ENCODE results near the gene THSD4.

DNA sequence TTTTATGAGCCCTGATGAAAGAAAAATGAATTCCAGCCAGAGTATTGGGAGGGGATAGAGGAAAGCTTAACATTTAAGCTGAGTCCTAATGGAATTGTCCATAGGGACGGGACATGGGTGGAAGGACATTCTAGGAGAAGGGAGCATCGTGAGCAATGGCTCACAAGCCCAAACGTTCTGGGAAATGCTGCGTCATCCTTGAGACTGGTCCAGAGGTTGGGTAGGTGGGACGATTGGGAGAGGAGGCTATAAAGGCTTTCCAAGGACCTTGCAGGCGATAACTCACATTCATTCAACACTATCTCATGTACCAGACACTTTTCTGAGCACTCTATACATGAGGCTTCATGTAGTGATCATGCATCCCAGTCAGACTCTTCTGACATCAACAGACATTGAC is 237.5 kb downstream of the THSD4 start:
- TF ChIP-seq, protein P1, sequence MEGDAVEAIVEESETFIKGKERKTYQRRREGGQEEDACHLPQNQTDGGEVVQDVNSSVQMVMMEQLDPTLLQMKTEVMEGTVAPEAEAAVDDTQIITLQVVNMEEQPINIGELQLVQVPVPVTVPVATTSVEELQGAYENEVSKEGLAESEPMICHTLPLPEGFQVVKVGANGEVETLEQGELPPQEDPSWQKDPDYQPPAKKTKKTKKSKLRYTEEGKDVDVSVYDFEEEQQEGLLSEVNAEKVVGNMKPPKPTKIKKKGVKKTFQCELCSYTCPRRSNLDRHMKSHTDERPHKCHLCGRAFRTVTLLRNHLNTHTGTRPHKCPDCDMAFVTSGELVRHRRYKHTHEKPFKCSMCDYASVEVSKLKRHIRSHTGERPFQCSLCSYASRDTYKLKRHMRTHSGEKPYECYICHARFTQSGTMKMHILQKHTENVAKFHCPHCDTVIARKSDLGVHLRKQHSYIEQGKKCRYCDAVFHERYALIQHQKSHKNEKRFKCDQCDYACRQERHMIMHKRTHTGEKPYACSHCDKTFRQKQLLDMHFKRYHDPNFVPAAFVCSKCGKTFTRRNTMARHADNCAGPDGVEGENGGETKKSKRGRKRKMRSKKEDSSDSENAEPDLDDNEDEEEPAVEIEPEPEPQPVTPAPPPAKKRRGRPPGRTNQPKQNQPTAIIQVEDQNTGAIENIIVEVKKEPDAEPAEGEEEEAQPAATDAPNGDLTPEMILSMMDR (IDR thresholded peaks at IDR 0.05): no peak
- no peak for TF ChIP-seq JUN (IDR thresholded peaks at IDR 0.05)
- TF ChIP-seq, protein P2, sequence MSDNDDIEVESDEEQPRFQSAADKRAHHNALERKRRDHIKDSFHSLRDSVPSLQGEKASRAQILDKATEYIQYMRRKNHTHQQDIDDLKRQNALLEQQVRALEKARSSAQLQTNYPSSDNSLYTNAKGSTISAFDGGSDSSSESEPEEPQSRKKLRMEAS (IDR thresholded peaks at IDR 0.05): no peak
- no peak for TF ChIP-seq POLR2A (IDR thresholded peaks at IDR 0.05; ENCODE audit: low read length)
- TF ChIP-seq, protein P3, sequence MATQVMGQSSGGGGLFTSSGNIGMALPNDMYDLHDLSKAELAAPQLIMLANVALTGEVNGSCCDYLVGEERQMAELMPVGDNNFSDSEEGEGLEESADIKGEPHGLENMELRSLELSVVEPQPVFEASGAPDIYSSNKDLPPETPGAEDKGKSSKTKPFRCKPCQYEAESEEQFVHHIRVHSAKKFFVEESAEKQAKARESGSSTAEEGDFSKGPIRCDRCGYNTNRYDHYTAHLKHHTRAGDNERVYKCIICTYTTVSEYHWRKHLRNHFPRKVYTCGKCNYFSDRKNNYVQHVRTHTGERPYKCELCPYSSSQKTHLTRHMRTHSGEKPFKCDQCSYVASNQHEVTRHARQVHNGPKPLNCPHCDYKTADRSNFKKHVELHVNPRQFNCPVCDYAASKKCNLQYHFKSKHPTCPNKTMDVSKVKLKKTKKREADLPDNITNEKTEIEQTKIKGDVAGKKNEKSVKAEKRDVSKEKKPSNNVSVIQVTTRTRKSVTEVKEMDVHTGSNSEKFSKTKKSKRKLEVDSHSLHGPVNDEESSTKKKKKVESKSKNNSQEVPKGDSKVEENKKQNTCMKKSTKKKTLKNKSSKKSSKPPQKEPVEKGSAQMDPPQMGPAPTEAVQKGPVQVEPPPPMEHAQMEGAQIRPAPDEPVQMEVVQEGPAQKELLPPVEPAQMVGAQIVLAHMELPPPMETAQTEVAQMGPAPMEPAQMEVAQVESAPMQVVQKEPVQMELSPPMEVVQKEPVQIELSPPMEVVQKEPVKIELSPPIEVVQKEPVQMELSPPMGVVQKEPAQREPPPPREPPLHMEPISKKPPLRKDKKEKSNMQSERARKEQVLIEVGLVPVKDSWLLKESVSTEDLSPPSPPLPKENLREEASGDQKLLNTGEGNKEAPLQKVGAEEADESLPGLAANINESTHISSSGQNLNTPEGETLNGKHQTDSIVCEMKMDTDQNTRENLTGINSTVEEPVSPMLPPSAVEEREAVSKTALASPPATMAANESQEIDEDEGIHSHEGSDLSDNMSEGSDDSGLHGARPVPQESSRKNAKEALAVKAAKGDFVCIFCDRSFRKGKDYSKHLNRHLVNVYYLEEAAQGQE (IDR thresholded peaks at IDR 0.05): no peak
- no peak for TF ChIP-seq CBX8 (IDR thresholded peaks at IDR 0.05)
- TF ChIP-seq NPAS2 (CRISPR knock-in tag; IDR thresholded peaks at IDR 0.05; ENCODE audit: borderline replicate concordance): no peak
- TF ChIP-seq POLR2AphosphoS2 (conservative IDR thresholded peaks at IDR 0.05; ENCODE audit: low read length): no peak
- no peak for TF ChIP-seq EP300 (IDR thresholded peaks at IDR 0.05)
- TF ChIP-seq, protein P4, sequence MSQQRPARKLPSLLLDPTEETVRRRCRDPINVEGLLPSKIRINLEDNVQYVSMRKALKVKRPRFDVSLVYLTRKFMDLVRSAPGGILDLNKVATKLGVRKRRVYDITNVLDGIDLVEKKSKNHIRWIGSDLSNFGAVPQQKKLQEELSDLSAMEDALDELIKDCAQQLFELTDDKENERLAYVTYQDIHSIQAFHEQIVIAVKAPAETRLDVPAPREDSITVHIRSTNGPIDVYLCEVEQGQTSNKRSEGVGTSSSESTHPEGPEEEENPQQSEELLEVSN (IDR thresholded peaks at IDR 0.05; ENCODE audit: borderline replicate concordance, low read depth): no peak
- TF ChIP-seq, protein P5, sequence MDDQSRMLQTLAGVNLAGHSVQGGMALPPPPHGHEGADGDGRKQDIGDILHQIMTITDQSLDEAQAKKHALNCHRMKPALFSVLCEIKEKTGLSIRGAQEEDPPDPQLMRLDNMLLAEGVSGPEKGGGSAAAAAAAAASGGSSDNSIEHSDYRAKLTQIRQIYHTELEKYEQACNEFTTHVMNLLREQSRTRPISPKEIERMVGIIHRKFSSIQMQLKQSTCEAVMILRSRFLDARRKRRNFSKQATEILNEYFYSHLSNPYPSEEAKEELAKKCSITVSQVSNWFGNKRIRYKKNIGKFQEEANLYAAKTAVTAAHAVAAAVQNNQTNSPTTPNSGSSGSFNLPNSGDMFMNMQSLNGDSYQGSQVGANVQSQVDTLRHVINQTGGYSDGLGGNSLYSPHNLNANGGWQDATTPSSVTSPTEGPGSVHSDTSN (IDR thresholded peaks at IDR 0.05): no peak
- TF ChIP-seq CEBPB (IDR thresholded peaks at IDR 0.05): no peak
- TF ChIP-seq CBX2 (IDR thresholded peaks at IDR 0.05; ENCODE audit: borderline replicate concordance, low read depth): no peak

Data from A549 (cell line).